WTC11 (cell line): ENCODE results near the gene CCDC124. TPM values are rescaled to one million over a fixed set of nuclear protein-coding genes. Genes with fewer than 3 reads are reported as not detected.

Experiments used
- ATAC-seq: fragments of 200-7000 bp; cut with Tn5 transposase; 2 replicates; pipeline ENCODE4 v1.10.0; 2021; ENCODE audit warnings: mild to moderate bottlenecking, moderate library complexity
- CTCF ChIA-PET: fragments of 300-600 bp; sonication (Branson Sonifier 250); formaldehyde crosslinking; loops from one replicate; lab custom pipeline; 2021; ENCODE audit warnings: antibody characterized with exemption; lab: Charles Lee
- POLR2A ChIA-PET: fragments of 350-600 bp; sonication (Branson Sonifier 250); formaldehyde crosslinking; loops from one replicate; lab custom pipeline; 2021; ENCODE audit warnings: antibody characterized with exemption; lab: Charles Lee
- DNase-seq: peaks from one replicate; pipeline ENCODE4 v3.0.0; 2021; ENCODE audit warnings: low spot score
- H3K27ac Mint-ChIP-seq: 2 replicates; pipeline ENCODE4 v1.8.0; 2021; ENCODE audit warnings: mixed read lengths
- H3K27me3 Mint-ChIP-seq: 2 replicates; pipeline ENCODE4 v1.8.0; 2021; ENCODE audit warnings: low read depth, mild to moderate bottlenecking, moderate library complexity, mixed read lengths
- H3K36me3 Mint-ChIP-seq: 2 replicates; pipeline ENCODE4 v1.8.0; 2021; ENCODE audit warnings: mixed read lengths
- H3K4me1 Mint-ChIP-seq: 2 replicates; pipeline ENCODE4 v1.8.0; 2022; ENCODE audit warnings: mixed read lengths
- H3K4me3 Mint-ChIP-seq: 2 replicates; pipeline ENCODE4 v1.8.0; 2021; ENCODE audit warnings: mild to moderate bottlenecking, moderate library complexity, mixed read lengths
- H3K9me3 Mint-ChIP-seq: 2 replicates; pipeline ENCODE4 v1.8.0; 2021; ENCODE audit warnings: mixed read lengths
- ATF2 ChIP-seq: sonication (generic); formaldehyde crosslinking; IDR thresholded peaks from 2 replicates; pipeline ENCODE4 v1.8.1; 2022; ENCODE audit warnings: low read depth, missing genetic modification reagents, borderline replicate concordance
- CDX4 ChIP-seq: fragments of 250-450 bp; sonication (Bioruptor Pico); IDR thresholded peaks from 2 replicates; pipeline ENCODE4 v1.9.0; 2021; ENCODE audit warnings: moderate library complexity, mild to moderate bottlenecking, inconsistent platforms, borderline replicate concordance
- ESRRA ChIP-seq: sonication (generic); formaldehyde crosslinking; IDR thresholded peaks from 2 replicates; pipeline ENCODE4 v1.8.1; 2022; ENCODE audit warnings: mild to moderate bottlenecking, missing genetic modification reagents, borderline replicate concordance
- GTF2I ChIP-seq: fragments of 250-450 bp; sonication (Bioruptor Pico); conservative IDR thresholded peaks from 2 replicates; pipeline ENCODE4 v1.4.0; 2021; ENCODE audit warnings: mild to moderate bottlenecking
- HMGXB4 ChIP-seq: sonication (generic); formaldehyde crosslinking; IDR thresholded peaks from 2 replicates; pipeline ENCODE4 v1.8.1; 2023; ENCODE audit warnings: mild to moderate bottlenecking, moderate library complexity, missing genetic modification reagents
- JAZF1 ChIP-seq: fragments of 250-450 bp; sonication (Bioruptor Pico); IDR thresholded peaks from 2 replicates; pipeline ENCODE4 v1.9.0; 2021; ENCODE audit warnings: moderate library complexity, mild to moderate bottlenecking, inconsistent platforms
- KAT7 ChIP-seq: sonication (generic); formaldehyde crosslinking; IDR thresholded peaks from 2 replicates; pipeline ENCODE4 v1.8.1; 2023; ENCODE audit warnings: missing genetic modification reagents, mild to moderate bottlenecking, borderline replicate concordance
- NFYB ChIP-seq: sonication (generic); formaldehyde crosslinking; conservative IDR thresholded peaks from 2 replicates; pipeline ENCODE4 v1.8.0; 2022; ENCODE audit warnings: low read depth, missing genetic modification reagents
- NR3C1 ChIP-seq: sonication (generic); formaldehyde crosslinking; conservative IDR thresholded peaks from 2 replicates; pipeline ENCODE4 v1.8.1; 2023; ENCODE audit warnings: low read depth, mild to moderate bottlenecking, missing genetic modification reagents
- PRRX2 ChIP-seq: fragments of 250-450 bp; sonication (Bioruptor Pico); IDR thresholded peaks from 2 replicates; pipeline ENCODE4 v1.8.0; 2021; ENCODE audit warnings: mild to moderate bottlenecking
- SMAD4 ChIP-seq: sonication (generic); formaldehyde crosslinking; IDR thresholded peaks from 2 replicates; pipeline ENCODE4 v1.8.0; 2022; ENCODE audit warnings: mild to moderate bottlenecking, missing genetic modification reagents
- TCF7 ChIP-seq: sonication (generic); formaldehyde crosslinking; IDR thresholded peaks from 2 replicates; pipeline ENCODE4 v1.8.0; 2022; ENCODE audit warnings: mild to moderate bottlenecking, low read depth, missing genetic modification reagents, moderate library complexity
- TEAD1 ChIP-seq: sonication (generic); formaldehyde crosslinking; IDR thresholded peaks from 2 replicates; pipeline ENCODE4 v1.8.0; 2022; ENCODE audit warnings: mild to moderate bottlenecking, missing genetic modification reagents
- TP53 ChIP-seq: sonication (generic); formaldehyde crosslinking; IDR thresholded peaks from 2 replicates; pipeline ENCODE4 v1.8.1; 2023; ENCODE audit warnings: mild to moderate bottlenecking, missing genetic modification reagents
- ZBTB21 ChIP-seq: sonication (generic); formaldehyde crosslinking; IDR thresholded peaks from 2 replicates; pipeline ENCODE4 v1.8.1; 2023; ENCODE audit warnings: mild to moderate bottlenecking, missing genetic modification reagents, borderline replicate concordance
- ZBTB43 ChIP-seq: sonication (generic); formaldehyde crosslinking; IDR thresholded peaks from 2 replicates; pipeline ENCODE4 v1.8.1; 2023; ENCODE audit warnings: mild to moderate bottlenecking, missing genetic modification reagents
- ZNF317 ChIP-seq: sonication (generic); formaldehyde crosslinking; IDR thresholded peaks from 2 replicates; pipeline ENCODE4 v1.8.1; 2023; ENCODE audit warnings: low read depth, mild to moderate bottlenecking, moderate library complexity, missing genetic modification reagents, borderline replicate concordance
- total RNA-seq: library from RNA; stranded (reverse); gene quantifications from 3 replicates; pipeline ENCODE4 v1.2.3, GENCODE V29; 2021
- TF ChIP-seq, protein P1 (sequence below): fragments of 250-450 bp; sonication (Bioruptor Pico); IDR thresholded peaks from 2 replicates; pipeline ENCODE4 v2.1.2; 2022; ENCODE audit warnings: mild to moderate bottlenecking, moderate library complexity
- TF ChIP-seq, protein P2 (sequence below): sonication (generic); formaldehyde crosslinking; IDR thresholded peaks from 2 replicates; pipeline ENCODE4 v1.8.0; 2022; ENCODE audit warnings: mild to moderate bottlenecking, missing genetic modification reagents
- TF ChIP-seq, protein P3 (sequence below): sonication (generic); formaldehyde crosslinking; IDR thresholded peaks from 2 replicates; pipeline ENCODE4 v1.8.0; 2022; ENCODE audit warnings: missing genetic modification reagents

CCDC124 gene
- total RNA-seq, 1 experiment from 2014 or later, result 156 TPM

GRCh38 chr19:17920527-17920926 lies 12.3 kb upstream of the CCDC124 start:
- CTCF ChIA-PET, result interaction anchor here (0.8 to 2.0 kb wide), 3 partner anchors 12 to 216 kb away, joined by 3 to 6 read pairs (median 5); partner anchors contain the start of genes CCDC124 and RPL18A
- TF ChIP-seq GTF2I (CRISPR knock-in tag) (no peak), TP53 (no peak), TCF7 (CRISPR knock-in tag) (no peak), NR3C1 (no peak), ZBTB43 (CRISPR knock-in tag) (no peak), HMGXB4 (no peak), ZBTB21 (CRISPR knock-in tag) (no peak), SMAD4 (CRISPR knock-in tag) (no peak), JAZF1 (no peak), CDX4 (CRISPR knock-in tag) (no peak), ESRRA (CRISPR knock-in tag) (no peak), ATF2 (no peak), PRRX2 (CRISPR knock-in tag) (no peak), ZNF317 (CRISPR knock-in tag) (no peak), NFYB (CRISPR knock-in tag) (no peak), TEAD1 (no peak)
- TF ChIP-seq, protein P1, sequence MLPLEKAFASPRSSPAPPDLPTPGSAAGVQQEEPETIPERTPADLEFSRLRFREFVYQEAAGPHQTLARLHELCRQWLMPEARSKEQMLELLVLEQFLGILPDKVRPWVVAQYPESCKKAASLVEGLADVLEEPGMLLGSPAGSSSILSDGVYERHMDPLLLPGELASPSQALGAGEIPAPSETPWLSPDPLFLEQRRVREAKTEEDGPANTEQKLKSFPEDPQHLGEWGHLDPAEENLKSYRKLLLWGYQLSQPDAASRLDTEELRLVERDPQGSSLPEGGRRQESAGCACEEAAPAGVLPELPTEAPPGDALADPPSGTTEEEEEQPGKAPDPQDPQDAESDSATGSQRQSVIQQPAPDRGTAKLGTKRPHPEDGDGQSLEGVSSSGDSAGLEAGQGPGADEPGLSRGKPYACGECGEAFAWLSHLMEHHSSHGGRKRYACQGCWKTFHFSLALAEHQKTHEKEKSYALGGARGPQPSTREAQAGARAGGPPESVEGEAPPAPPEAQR (CRISPR knock-in tag), result no peak
- POLR2A ChIA-PET, result no interaction called here
- H3K27me3 Mint-ChIP-seq, result peaks cover 23% of the 10 kb centered on the region
- no peak overlapping the region for H3K27ac Mint-ChIP-seq
- DNase-seq (no peak), ATAC-seq (no peak)
- H3K4me3 Mint-ChIP-seq, result no peak overlapping the region
- H3K36me3 Mint-ChIP-seq, result peaks cover 10% of the 10 kb centered on the region; the same call in 1 of the 2 replicates
- no peaks in the 10 kb centered on the region for H3K4me1 Mint-ChIP-seq
- peaks cover 12% of the 10 kb centered on the region; the same call in 1 of the 2 replicates for H3K9me3 Mint-ChIP-seq

DNA sequence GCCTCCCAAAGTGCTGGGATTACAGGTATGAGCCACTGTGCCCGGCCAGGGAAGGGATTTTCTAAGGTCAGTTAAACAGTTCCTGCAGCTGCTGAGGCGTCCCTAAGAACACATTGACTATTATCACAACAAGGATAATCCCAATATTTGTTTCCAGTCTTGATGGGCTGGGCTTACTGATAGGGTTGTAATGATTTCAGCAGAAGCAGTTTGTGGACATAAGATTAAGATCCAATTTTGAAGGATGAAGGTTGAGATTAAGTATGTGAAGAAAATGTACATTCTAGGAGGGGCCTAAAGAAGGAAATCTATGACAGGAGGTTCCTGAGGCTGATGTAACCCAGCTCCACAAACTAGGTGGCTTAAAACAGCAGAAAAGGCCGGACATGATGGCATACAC lies 10.7 kb upstream of the CCDC124 start:
- POLR2A ChIA-PET, result no interaction called here
- peaks cover 13% of the 10 kb centered on the region for H3K27me3 Mint-ChIP-seq
- H3K4me1 Mint-ChIP-seq, result no peaks in the 10 kb centered on the region
- no peak for DNase-seq
- no peak overlapping the region for H3K4me3 Mint-ChIP-seq
- H3K9me3 Mint-ChIP-seq, result peaks cover 6% of the 10 kb centered on the region; the same call in 1 of the 2 replicates
- no peak for ATAC-seq
- no peak overlapping the region for H3K27ac Mint-ChIP-seq
- H3K36me3 Mint-ChIP-seq, result 0 out of 2 replicates have a peak, but pooled peaks cover 3% of the 10 kb centered on the region
- CTCF ChIA-PET, result interaction anchor here (0.8 kb wide), 1 partner anchor 76 kb away, joined by 3 read pairs; no protein-coding TSS in a partner anchor
- TF ChIP-seq KAT7 (CRISPR knock-in tag), result no peak
- TF ChIP-seq, protein P2, sequence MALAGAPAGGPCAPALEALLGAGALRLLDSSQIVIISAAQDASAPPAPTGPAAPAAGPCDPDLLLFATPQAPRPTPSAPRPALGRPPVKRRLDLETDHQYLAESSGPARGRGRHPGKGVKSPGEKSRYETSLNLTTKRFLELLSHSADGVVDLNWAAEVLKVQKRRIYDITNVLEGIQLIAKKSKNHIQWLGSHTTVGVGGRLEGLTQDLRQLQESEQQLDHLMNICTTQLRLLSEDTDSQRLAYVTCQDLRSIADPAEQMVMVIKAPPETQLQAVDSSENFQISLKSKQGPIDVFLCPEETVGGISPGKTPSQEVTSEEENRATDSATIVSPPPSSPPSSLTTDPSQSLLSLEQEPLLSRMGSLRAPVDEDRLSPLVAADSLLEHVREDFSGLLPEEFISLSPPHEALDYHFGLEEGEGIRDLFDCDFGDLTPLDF (CRISPR knock-in tag), result no peak
- TF ChIP-seq SMAD4 (CRISPR knock-in tag), result no peak
- TF ChIP-seq, protein P3, sequence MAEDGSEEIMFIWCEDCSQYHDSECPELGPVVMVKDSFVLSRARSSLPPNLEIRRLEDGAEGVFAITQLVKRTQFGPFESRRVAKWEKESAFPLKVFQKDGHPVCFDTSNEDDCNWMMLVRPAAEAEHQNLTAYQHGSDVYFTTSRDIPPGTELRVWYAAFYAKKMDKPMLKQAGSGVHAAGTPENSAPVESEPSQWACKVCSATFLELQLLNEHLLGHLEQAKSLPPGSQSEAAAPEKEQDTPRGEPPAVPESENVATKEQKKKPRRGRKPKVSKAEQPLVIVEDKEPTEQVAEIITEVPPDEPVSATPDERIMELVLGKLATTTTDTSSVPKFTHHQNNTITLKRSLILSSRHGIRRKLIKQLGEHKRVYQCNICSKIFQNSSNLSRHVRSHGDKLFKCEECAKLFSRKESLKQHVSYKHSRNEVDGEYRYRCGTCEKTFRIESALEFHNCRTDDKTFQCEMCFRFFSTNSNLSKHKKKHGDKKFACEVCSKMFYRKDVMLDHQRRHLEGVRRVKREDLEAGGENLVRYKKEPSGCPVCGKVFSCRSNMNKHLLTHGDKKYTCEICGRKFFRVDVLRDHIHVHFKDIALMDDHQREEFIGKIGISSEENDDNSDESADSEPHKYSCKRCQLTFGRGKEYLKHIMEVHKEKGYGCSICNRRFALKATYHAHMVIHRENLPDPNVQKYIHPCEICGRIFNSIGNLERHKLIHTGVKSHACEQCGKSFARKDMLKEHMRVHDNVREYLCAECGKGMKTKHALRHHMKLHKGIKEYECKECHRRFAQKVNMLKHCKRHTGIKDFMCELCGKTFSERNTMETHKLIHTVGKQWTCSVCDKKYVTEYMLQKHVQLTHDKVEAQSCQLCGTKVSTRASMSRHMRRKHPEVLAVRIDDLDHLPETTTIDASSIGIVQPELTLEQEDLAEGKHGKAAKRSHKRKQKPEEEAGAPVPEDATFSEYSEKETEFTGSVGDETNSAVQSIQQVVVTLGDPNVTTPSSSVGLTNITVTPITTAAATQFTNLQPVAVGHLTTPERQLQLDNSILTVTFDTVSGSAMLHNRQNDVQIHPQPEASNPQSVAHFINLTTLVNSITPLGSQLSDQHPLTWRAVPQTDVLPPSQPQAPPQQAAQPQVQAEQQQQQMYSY (CRISPR knock-in tag), result no peak
